AG09309 (cell line): Measurements from ENCODE around the gene RNU1-4.
"Not testable (repeated sequence)": the region's sequence is repeated elsewhere in the genome, so short reads cannot be mapped to it uniquely, and the experiment has no call there.

Experiments
- DNase-seq: peaks from one replicate; pipeline ENCODE4 v3.0.0-alpha.2; 2010; ENCODE audit warnings: low read depth
- H3K4me3 ChIP-seq: 2 replicates; pipeline ENCODE4 v1.5.1; 2011; ENCODE audit warnings: mild to moderate bottlenecking, low read depth, low read length, moderate library complexity; ENCODE audit not compliant: control insufficient read depth
- TF ChIP-seq, protein P1 (sequence below): IDR thresholded peaks from 2 replicates; pipeline ENCODE4 v1.5.1; 2011; ENCODE audit warnings: mild to moderate bottlenecking, low read depth, low read length, inconsistent platforms; ENCODE audit not compliant: insufficient read depth, control insufficient read depth; ENCODE audit errors: missing control alignments

RNU1-4 gene

DNA sequence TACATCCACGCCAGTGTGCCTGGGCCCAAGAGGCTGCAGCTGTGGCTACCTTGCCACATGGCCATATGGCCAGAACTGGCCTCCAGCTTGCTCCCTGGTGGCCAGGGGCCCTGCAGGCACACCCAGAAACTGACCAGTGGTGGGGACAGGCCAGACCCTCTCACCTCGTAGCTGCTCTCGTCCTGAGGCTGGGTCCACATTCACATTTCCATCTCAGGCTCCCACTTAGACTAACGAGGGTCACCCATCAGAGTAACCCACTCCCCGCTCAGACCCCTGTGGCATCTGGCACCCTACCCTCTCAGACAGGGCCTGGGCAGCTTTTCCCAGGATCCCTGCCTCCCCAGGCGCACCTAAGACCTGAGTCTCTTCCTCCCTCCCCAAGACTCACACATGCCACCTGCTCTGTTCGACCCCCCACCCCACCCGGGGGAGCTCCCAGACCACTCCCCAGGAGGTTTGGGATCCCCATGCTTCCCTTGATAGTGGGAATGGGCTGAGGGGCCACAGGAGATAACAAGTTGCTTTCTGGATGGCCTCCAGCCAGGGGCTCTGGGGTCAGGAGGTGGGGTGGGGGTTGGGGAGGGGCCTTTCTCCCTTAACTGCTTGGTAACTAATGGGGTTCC lies 21.3 kb upstream of the RNU1-4 start:
- DNase-seq: no peak
- TF ChIP-seq, protein P1, sequence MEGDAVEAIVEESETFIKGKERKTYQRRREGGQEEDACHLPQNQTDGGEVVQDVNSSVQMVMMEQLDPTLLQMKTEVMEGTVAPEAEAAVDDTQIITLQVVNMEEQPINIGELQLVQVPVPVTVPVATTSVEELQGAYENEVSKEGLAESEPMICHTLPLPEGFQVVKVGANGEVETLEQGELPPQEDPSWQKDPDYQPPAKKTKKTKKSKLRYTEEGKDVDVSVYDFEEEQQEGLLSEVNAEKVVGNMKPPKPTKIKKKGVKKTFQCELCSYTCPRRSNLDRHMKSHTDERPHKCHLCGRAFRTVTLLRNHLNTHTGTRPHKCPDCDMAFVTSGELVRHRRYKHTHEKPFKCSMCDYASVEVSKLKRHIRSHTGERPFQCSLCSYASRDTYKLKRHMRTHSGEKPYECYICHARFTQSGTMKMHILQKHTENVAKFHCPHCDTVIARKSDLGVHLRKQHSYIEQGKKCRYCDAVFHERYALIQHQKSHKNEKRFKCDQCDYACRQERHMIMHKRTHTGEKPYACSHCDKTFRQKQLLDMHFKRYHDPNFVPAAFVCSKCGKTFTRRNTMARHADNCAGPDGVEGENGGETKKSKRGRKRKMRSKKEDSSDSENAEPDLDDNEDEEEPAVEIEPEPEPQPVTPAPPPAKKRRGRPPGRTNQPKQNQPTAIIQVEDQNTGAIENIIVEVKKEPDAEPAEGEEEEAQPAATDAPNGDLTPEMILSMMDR: no peak
- H3K4me3 ChIP-seq: no peak overlapping the region

DNA sequence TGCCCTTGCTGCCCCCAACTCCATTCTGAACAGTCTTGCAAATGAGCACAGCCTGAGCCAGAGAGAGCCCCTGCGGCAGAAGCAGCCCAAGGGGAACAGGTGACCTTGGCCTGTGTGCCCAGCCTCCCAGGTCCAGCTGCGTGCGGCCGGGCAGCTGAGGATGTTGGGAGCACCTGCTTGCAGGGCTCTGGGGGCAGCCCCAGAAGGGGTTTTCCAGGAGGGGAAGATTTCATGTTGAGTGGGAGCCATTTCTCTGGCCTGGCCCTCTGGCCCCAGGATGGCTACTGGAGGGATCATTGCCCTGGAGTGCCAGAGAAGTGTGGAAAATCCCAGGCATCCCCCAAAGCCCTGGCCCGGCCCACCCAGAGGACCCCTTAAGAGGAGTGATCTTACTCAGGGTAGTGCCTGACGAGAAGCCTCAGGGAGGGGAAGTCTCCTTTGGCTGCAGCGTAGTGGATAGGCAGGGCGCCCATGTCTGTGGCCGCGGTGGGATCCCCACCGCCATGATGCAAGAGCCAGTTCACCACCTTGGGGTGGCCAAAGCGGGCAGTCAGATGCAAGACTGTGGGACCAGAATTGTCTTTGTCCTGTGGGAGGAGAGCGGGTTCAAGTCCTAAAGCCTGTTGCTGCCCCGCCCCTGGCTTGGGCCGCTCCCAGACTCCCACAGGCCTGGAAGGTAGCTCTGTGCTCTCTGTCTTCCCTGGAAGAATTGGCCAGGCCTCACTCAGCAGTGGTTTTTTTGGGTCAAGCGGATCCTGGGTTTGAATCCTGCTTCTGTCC lies 20.6 kb upstream of the RNU1-4 start:
- H3K4me3 ChIP-seq: no peak overlapping the region
- no peak for DNase-seq
- TF ChIP-seq, protein P1: no peak

DNA sequence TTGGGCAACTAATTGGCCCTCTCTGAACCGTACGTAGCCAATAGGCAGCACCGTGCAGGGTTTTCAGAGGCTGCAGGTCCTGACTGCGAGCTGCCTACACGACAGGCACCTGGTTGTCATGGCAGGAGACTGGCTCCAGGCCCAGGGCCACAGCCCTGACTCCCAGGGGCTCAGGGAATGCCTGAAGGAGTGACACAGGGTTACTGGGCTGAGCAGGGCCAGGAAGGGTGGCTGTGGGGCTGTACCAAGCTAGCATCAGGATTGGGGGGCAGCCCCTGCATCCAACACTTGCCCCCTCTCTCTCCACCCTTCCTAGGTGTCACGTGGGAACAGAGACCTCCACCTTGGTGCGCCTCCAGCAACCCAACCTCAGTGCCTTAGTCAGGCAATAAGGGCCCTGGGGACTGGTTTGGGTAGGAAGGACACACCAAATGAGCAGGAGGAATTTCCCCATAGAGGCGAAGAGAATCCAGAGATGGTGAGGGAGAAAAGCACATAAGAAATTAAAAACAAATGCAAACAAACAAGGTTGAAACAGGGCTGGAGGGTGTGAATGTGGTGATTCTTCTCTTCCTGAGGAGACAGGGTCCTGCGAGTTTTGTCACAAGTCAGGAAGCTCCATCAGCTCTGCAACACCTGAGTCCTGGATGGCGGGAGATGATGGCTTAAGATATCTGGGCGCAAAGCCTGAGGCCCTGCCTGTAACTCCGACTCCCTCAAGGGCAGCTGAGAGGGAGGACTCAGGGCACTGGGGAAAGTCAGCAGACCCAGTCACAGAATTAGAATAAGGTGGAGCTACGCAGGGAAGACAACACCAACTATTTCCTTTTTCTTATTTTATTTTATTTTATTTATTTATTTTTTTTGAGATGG lies 19.7 kb upstream of the RNU1-4 start:
- no peak for DNase-seq
- TF ChIP-seq, protein P1: no peak
- H3K4me3 ChIP-seq: no peak overlapping the region

GRCh38 chr1:16721871-16722641 lies 18.3 kb upstream of the RNU1-4 start:
- DNase-seq: no peak
- TF ChIP-seq, protein P1: no peak
- no peak overlapping the region for H3K4me3 ChIP-seq

- TF ChIP-seq, protein P1: no peak
- DNase-seq: no peak
- H3K4me3 ChIP-seq: no peak overlapping the region
These were observed 15.4 kb upstream of the RNU1-4 start for GRCh38 chr1:16724718-16725438.

DNA sequence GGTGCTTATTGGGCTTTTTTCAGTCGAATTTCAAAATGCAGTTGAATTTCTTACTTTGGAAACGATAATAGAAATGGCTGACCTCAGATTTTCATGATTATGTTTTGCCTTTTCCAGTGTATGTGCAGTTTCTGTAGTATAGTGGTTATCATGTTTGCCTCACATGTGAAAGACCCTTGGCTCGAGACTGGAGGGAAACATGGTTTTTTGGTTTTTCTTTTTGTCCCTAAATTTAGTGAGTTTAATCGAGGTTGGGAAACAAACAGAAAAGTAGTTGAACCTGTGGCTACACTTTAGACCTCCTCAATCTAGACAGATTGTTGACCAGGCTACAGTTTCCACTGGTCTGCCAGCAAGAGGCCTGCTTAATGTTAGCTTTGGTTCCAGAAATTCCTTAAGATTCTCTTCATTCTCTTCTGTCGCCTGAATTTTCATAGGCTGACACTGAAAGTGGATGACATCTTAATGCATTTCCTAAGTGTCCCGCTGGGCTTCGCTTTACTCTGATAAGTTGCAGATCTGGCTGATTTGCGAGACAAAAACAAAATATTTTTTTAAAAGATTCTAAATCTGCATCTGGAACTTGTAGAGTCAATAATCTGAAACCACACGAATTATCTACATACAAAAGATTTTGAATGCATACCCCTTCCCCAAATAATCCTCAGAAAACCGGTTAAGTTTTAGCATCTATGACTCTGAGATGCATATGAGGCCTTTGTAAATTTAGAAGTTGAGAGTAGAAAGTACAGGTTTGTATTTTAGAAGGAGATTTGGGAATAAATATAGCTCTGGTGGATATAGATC lies 14.7 kb upstream of the RNU1-4 start:
- DNase-seq, H3K4me3 ChIP-seq: not testable (repeated sequence)
